Panc1 (cell line): Measurements from ENCODE around the gene SPSB3. TPM values are rescaled to one million over a fixed set of nuclear protein-coding genes. Genes with fewer than 3 reads are reported as not detected.

ENCODE experiments used
- ATAC-seq: fragments of 200-7000 bp; cut with Tn5 transposase; 2 replicates; pipeline ENCODE4 v1.9.1; 2020; ENCODE audit warnings: mild to moderate bottlenecking, moderate library complexity
- BruUV-seq: library from RNA; stranded (reverse); fragments of 400-500 nt; replicated peaks from 2 replicates; lab custom pipeline; 2021; lab: Mats Ljungman, UMichigan
- CTCF ChIA-PET: fragments of 300-600 bp; sonication (Branson Sonifier 250); formaldehyde crosslinking; loops from one replicate; lab custom pipeline; 2022; ENCODE audit warnings: antibody characterized with exemption; lab: Charles Lee
- POLR2A ChIA-PET: fragments of 300-600 bp; sonication (Branson Sonifier 250); formaldehyde crosslinking; loops from one replicate; lab custom pipeline; 2022; ENCODE audit warnings: antibody characterized with exemption; lab: Charles Lee
- DNase-seq: peaks from one replicate; pipeline ENCODE4 v3.0.0-alpha.2; 2010; ENCODE audit warnings: low read depth, low spot score
- H3K27ac ChIP-seq: 2 replicates; pipeline ENCODE4 v1.5.1; 2011; ENCODE audit warnings: mild to moderate bottlenecking, low read length, inconsistent platforms
- H3K27me3 ChIP-seq: fragments of 200-500 bp; sonication (Bioruptor generic); 2 replicates; pipeline ENCODE4 v1.6.0; 2014; ENCODE audit warnings: low read length, inconsistent platforms; ENCODE audit not compliant: control insufficient read depth, insufficient read depth
- H3K36me3 ChIP-seq: fragments of 200-500 bp; sonication (Bioruptor generic); 2 replicates; pipeline ENCODE4 v1.5.1; 2014; ENCODE audit warnings: inconsistent platforms, mild to moderate bottlenecking, low read length, moderate library complexity; ENCODE audit not compliant: control insufficient read depth, insufficient read depth
- H3K4me1 ChIP-seq: 2 replicates; pipeline ENCODE4 v1.5.1; 2011; ENCODE audit warnings: inconsistent platforms, mild to moderate bottlenecking, low read length, moderate library complexity; ENCODE audit not compliant: control insufficient read depth, insufficient read depth
- H3K4me3 ChIP-seq, 2 experiments: 2 replicates each; pipeline ENCODE4 v1.5.1; 2011 to 2012; ENCODE audit warnings: low read depth in 2 of 2, low read length in 2 of 2, mild to moderate bottlenecking in 2 of 2, inconsistent platforms in 1 of 2, moderate library complexity in 1 of 2
- H3K9me3 ChIP-seq: fragments of 200-500 bp; sonication (Bioruptor generic); 2 replicates; pipeline ENCODE4 v1.5.1; 2014; ENCODE audit warnings: low read depth, mild to moderate bottlenecking, inconsistent platforms, low read length, moderate library complexity; ENCODE audit not compliant: control insufficient read depth, insufficient read depth
- POLR2AphosphoS5 ChIP-seq: IDR thresholded peaks from 2 replicates; pipeline ENCODE4 v1.6.1; 2012; ENCODE audit warnings: mild to moderate bottlenecking, low read depth, low read length, moderate library complexity
- SIN3A ChIP-seq: IDR thresholded peaks from 2 replicates; pipeline ENCODE4 v1.6.1; 2012; ENCODE audit warnings: low read depth, mild to moderate bottlenecking, low read length, moderate library complexity, borderline replicate concordance; ENCODE audit not compliant: insufficient read depth
- TCF7L2 ChIP-seq: IDR thresholded peaks from 2 replicates; pipeline ENCODE4 v1.6.1; 2011; ENCODE audit warnings: mild to moderate bottlenecking, low read depth, low read length, inconsistent platforms
- in situ Hi-C: cut with HindIII; loops from 2 replicates; pipeline ENCODE4 v1.10.0; 2016; ENCODE audit warnings: low sequenced_read_pairs, low pct_unique_long_range_greater_than_20kb
- intact Hi-C: fragments of 100-400 bp; cut with micrococcal nuclease; formaldehyde crosslinking; loops from one replicate; pipeline ENCODE4 v1.10.0; 2022; ENCODE audit not compliant: unreplicated experiment
- total RNA-seq: library from RNA; stranded (reverse); gene quantifications from one replicate; pipeline ENCODE4 v1.2.1, GENCODE V29; 2021; ENCODE audit not compliant: unreplicated experiment
- TF ChIP-seq, protein P1 (sequence below), 2 experiments: IDR thresholded peaks; 2 replicates each; pipeline ENCODE4 v1.6.1; 2011 to 2012; ENCODE audit warnings: low read depth in 2 of 2, control low read depth in 1 of 2, low read length in 1 of 2, mild to moderate bottlenecking in 1 of 2, moderate library complexity in 1 of 2; ENCODE audit not compliant: insufficient read depth in 1 of 2
- TF ChIP-seq, protein P2 (sequence below): fragments of 450-650 bp; IDR thresholded peaks from 2 replicates; pipeline ENCODE4 v1.5.1; 2017; ENCODE audit warnings: mild to moderate bottlenecking

The SPSB3 gene
- total RNA-seq, 1 experiment from 2014 or later, result 23.0 TPM

DNA sequence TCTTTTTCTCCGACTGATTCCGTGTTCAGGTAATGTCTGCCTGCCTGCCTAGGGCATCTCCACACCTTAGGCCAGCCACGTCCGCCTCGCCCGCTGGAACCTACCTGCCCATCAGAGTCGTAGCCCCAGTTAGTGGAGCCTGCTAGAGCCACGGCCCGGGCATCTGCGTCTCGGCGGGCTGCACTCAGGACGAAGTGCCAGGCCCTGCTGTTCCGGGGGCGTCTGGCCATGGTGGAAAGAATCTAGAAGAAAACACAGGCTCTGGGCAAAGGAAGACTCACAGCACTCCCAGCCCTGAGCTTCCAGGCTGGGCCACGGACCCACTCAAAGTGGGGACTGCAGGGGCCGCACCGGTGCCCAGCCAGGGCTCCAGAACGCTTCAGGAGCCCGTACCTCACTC is 1.1 kb downstream of the SPSB3 start:
- peak overlapping the region; percentile 72 to 98 for H3K4me3 ChIP-seq
- BruUV-seq, result no TSS peak
- intact Hi-C loops (no loop called here), in situ Hi-C loops (no loop called here)
- no peaks in the 10 kb centered on the region for H3K27me3 ChIP-seq
- peaks cover 46% of the 10 kb centered on the region for H3K4me1 ChIP-seq
- H3K27ac ChIP-seq, result peak overlapping the region; percentile 79
- ChIA-PET CTCF (no interaction called here), POLR2A (no interaction called here)
- H3K9me3 ChIP-seq, result no peaks in the 10 kb centered on the region
- TF ChIP-seq TCF7L2, result no peak
- TF ChIP-seq, protein P1, sequence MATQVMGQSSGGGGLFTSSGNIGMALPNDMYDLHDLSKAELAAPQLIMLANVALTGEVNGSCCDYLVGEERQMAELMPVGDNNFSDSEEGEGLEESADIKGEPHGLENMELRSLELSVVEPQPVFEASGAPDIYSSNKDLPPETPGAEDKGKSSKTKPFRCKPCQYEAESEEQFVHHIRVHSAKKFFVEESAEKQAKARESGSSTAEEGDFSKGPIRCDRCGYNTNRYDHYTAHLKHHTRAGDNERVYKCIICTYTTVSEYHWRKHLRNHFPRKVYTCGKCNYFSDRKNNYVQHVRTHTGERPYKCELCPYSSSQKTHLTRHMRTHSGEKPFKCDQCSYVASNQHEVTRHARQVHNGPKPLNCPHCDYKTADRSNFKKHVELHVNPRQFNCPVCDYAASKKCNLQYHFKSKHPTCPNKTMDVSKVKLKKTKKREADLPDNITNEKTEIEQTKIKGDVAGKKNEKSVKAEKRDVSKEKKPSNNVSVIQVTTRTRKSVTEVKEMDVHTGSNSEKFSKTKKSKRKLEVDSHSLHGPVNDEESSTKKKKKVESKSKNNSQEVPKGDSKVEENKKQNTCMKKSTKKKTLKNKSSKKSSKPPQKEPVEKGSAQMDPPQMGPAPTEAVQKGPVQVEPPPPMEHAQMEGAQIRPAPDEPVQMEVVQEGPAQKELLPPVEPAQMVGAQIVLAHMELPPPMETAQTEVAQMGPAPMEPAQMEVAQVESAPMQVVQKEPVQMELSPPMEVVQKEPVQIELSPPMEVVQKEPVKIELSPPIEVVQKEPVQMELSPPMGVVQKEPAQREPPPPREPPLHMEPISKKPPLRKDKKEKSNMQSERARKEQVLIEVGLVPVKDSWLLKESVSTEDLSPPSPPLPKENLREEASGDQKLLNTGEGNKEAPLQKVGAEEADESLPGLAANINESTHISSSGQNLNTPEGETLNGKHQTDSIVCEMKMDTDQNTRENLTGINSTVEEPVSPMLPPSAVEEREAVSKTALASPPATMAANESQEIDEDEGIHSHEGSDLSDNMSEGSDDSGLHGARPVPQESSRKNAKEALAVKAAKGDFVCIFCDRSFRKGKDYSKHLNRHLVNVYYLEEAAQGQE (IDR thresholded peaks at IDR 0.05; ENCODE audit: insufficient read depth in 1 of 2, low read depth in 2 of 2, low read length in 1 of 2), result no peak
- DNase-seq (no peak), ATAC-seq (no peak)
- peaks cover 3% of the 10 kb centered on the region; the same call in 1 of the 2 replicates for H3K36me3 ChIP-seq

DNA sequence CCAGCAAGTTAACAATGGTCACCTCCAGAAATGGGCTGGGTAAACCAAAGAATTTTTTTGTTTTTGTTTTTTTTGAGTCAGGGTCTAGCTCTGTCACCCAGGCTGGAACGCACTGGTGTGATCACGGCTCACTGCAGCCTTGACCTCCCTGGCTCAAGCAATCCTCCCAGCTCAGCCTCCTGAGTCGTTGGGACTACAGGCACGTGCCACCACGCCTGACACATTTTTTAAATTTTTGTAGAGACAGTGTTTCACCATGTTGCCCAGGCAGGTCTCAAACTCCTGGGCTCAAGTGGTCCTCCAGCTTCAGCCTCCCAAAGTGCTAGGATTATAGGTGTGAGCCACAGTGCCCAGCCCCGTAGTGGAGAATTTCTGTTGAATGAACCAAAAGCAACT is 1.7 kb downstream of the SPSB3 start:
- DNase-seq, result no peak
- ChIA-PET POLR2A (interaction anchor here (0.6 kb wide), 1 partner anchor 345 kb away, joined by 4 read pairs; no protein-coding TSS in a partner anchor), CTCF (interaction anchor here (0.6 kb wide), 1 partner anchor 438 kb away, joined by 6 read pairs; no protein-coding TSS in a partner anchor)
- BruUV-seq, result no TSS peak
- peak; percentile 36; the same call in 1 of the 2 replicates for TF ChIP-seq POLR2AphosphoS5
- no peak for TF ChIP-seq TCF7L2
- TF ChIP-seq SIN3A, result no peak
- TF ChIP-seq, protein P2, sequence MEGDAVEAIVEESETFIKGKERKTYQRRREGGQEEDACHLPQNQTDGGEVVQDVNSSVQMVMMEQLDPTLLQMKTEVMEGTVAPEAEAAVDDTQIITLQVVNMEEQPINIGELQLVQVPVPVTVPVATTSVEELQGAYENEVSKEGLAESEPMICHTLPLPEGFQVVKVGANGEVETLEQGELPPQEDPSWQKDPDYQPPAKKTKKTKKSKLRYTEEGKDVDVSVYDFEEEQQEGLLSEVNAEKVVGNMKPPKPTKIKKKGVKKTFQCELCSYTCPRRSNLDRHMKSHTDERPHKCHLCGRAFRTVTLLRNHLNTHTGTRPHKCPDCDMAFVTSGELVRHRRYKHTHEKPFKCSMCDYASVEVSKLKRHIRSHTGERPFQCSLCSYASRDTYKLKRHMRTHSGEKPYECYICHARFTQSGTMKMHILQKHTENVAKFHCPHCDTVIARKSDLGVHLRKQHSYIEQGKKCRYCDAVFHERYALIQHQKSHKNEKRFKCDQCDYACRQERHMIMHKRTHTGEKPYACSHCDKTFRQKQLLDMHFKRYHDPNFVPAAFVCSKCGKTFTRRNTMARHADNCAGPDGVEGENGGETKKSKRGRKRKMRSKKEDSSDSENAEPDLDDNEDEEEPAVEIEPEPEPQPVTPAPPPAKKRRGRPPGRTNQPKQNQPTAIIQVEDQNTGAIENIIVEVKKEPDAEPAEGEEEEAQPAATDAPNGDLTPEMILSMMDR, result no peak
- Histone ChIP-seq H3K4me1 (peaks cover 49% of the 10 kb centered on the region), H3K4me3 (peak overlapping the region; percentile 72 to 98; a peak in 3 of 4 replicates), H3K36me3 (peaks cover 3% of the 10 kb centered on the region; the same call in 1 of the 2 replicates), H3K27me3 (no peaks in the 10 kb centered on the region), H3K9me3 (no peaks in the 10 kb centered on the region), H3K27ac (peak overlapping the region; percentile 79)
- in situ Hi-C loops, result no loop called here
- ATAC-seq, result no peak
- intact Hi-C loops, result no loop called here
